Transverse colon (tissue), 4 donors: ENCODE results near the gene LMO7. TPM values are rescaled to one million over a fixed set of nuclear protein-coding genes. Genes with fewer than 3 reads are reported as not detected.

ENCODE experiments used
- DNase-seq: peaks from one replicate; pipeline ENCODE4 v3.0.0-alpha.2; 2019
- H3K27ac ChIP-seq, 4 donors: fragments of 200-600 bp; sonication (generic); 2 replicates each; pipeline ENCODE4 v1.5.1; 2016 to 2018; ENCODE audit warnings: inconsistent platforms in 4 of 4
- H3K27me3 ChIP-seq: fragments of 200-600 bp; sonication (generic); 2 replicates; pipeline ENCODE4 v1.5.1; 2017; ENCODE audit warnings: inconsistent platforms
- H3K36me3 ChIP-seq, 4 donors: fragments of 200-600 bp; sonication (generic); 2 replicates each; pipeline ENCODE4 v1.5.1; 2017 to 2019; ENCODE audit warnings: inconsistent platforms in 4 of 4
- H3K4me1 ChIP-seq, 4 donors: fragments of 200-600 bp; sonication (generic); 2 replicates each; pipeline ENCODE4 v1.5.1; 2017 to 2020; ENCODE audit warnings: inconsistent platforms in 4 of 4
- H3K4me3 ChIP-seq, 4 donors: fragments of 200-600 bp; sonication (generic); 1 replicate in 1 of 4; 2 replicates in 3 of 4; pipeline versions ENCODE4 v1.5.1 to v1.6.1; 2017 to 2019; ENCODE audit warnings: inconsistent platforms in 4 of 4
- H3K9me3 ChIP-seq, 2 donors: fragments of 200-600 bp; sonication (generic); 2 replicates each; pipeline ENCODE4 v1.5.1; 2017 to 2019; ENCODE audit warnings: inconsistent platforms in 2 of 2
- CTCF ChIP-seq, 5 experiments: fragments of 200-600 bp in 3 of 5; fragments of 450-650 bp in 2 of 5; sonication (generic) in 3 of 5; IDR thresholded peaks; 1 replicate in 2 of 5; 2 replicates in 3 of 5; pipeline ENCODE4 v1.5.1; 2016 to 2017; ENCODE audit warnings: antibody characterized with exemption in 5 of 5, inconsistent platforms in 3 of 5, mild to moderate bottlenecking in 2 of 5, moderate library complexity in 1 of 5
- EP300 ChIP-seq: sonication (generic); formaldehyde crosslinking; IDR thresholded peaks from one replicate; pipeline ENCODE4 v1.6.1; 2017; ENCODE audit warnings: antibody characterized with exemption, low read depth
- POLR2A ChIP-seq: fragments of 450-650 bp; IDR thresholded peaks from one replicate; pipeline ENCODE4 v1.6.1; 2016; ENCODE audit warnings: antibody characterized with exemption, mild to moderate bottlenecking, moderate library complexity
- POLR2AphosphoS5 ChIP-seq, 3 donors: sonication (generic); formaldehyde crosslinking; IDR thresholded peaks; one replicate each; pipeline ENCODE4 v1.6.1; 2016; ENCODE audit warnings: antibody characterized with exemption in 3 of 3
- WGBS, 2 donors: methylation state at CpG; one replicate each; pipeline ENCODE4 v1.1.5; 2018; ENCODE audit warnings: low coverage in 1 of 2; 5-methylcytosine and 5-hydroxymethylcytosine counted together
- in situ Hi-C, 4 donors: fragments of 200-750 bp; cut with MboI; loops; one replicate each; pipeline versions ENCODE4 v1.15.0 to v1.15.1; 2017; ENCODE audit warnings: low sequenced_read_pairs in 3 of 4, low pct_ligation_motif_present in 1 of 4, low pct_unique_long_range_greater_than_20kb in 1 of 4
- intact Hi-C: fragments of 100-400 bp; cut with DNase I; formaldehyde crosslinking; loops from one replicate; pipeline ENCODE4 v1.15.1; 2023; ENCODE audit warnings: low total_unique reads
- total RNA-seq, 4 donors: library from RNA; depleted of rRNA; stranded (reverse); fragments of >200 nt; gene quantifications; one replicate each; pipeline ENCODE4 v1.1.0, GENCODE V29; 2016

LMO7 gene
- total RNA-seq, 4 donors from 2014 or later: 82.6 to 304 (median 190) TPM

- intact Hi-C loops (no loop called here), in situ Hi-C loops (no loop called here)
- Histone ChIP-seq H3K36me3 (no peaks in the 10 kb centered on the region), H3K27ac (no peak overlapping the region), H3K27me3 (no peaks in the 10 kb centered on the region), H3K9me3 (no peaks in the 10 kb centered on the region), H3K4me3 (no peak overlapping the region), H3K4me1 (no peaks in the 10 kb centered on the region)
- DNase-seq: no peak
- TF ChIP-seq EP300 (no peak), POLR2AphosphoS5 (IDR thresholded peaks at IDR 0.05) (no peak), POLR2A (no peak), CTCF (IDR thresholded peaks at IDR 0.05) (no peak)
- WGBS, 2 donors: 58 to 77% methylated on average over 2 to 4 of the region's 4 CpGs
These were observed 272.0 kb downstream of the LMO7 start for GRCh38 chr13:75908141-75908540.

Other genes starting within 250 kb of the LMO7 start
- 10 to 100 TPM; 31.0 to 91.3 (median 46.1) TPM for gene TBC1D4, start 154.2 kb upstream of the LMO7 start, total RNA-seq
- gene COMMD6, start 98.5 kb upstream of the LMO7 start, total RNA-seq: 10 to 100 TPM; 45.1 to 92.6 (median 46.2) TPM
- 10 to 100 TPM in 3 of 4 donors, 1 to 10 TPM in 1; 3.4 to 55.9 (median 19.3) TPM for gene UCHL3, start 86.5 kb upstream of the LMO7 start, total RNA-seq